ENCODE results near the gene ANKUB1. TPM values are rescaled to one million over a fixed set of nuclear protein-coding genes. Genes with fewer than 3 reads are reported as not detected.
A peak's percentile ranks its signal among the peaks of the same experiment; 100 is the strongest.

The ANKUB1 gene
- total RNA-seq, 6 experiments from 2014 or later: not detected

GRCh38 chr3:149751551-149751950 is 40.8 kb downstream of the ANKUB1 start:
- Mint-ChIP-seq H3K4me1 (ENCODE audit: low read depth) (peaks cover 32% of the 10 kb centered on the region), H3K27me3 (ENCODE audit: insufficient read depth) (no peaks in the 10 kb centered on the region; the same call in 1 of the 2 replicates), H3K9me3 (no peaks in the 10 kb centered on the region), H3K36me3 (ENCODE audit: low read depth) (peaks cover 35% of the 10 kb centered on the region), H3K27ac (no peak overlapping the region), H3K4me3 (peak overlapping the region; percentile 99)
- TF ChIP-seq, protein P1, sequence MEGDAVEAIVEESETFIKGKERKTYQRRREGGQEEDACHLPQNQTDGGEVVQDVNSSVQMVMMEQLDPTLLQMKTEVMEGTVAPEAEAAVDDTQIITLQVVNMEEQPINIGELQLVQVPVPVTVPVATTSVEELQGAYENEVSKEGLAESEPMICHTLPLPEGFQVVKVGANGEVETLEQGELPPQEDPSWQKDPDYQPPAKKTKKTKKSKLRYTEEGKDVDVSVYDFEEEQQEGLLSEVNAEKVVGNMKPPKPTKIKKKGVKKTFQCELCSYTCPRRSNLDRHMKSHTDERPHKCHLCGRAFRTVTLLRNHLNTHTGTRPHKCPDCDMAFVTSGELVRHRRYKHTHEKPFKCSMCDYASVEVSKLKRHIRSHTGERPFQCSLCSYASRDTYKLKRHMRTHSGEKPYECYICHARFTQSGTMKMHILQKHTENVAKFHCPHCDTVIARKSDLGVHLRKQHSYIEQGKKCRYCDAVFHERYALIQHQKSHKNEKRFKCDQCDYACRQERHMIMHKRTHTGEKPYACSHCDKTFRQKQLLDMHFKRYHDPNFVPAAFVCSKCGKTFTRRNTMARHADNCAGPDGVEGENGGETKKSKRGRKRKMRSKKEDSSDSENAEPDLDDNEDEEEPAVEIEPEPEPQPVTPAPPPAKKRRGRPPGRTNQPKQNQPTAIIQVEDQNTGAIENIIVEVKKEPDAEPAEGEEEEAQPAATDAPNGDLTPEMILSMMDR (IDR thresholded peaks at IDR 0.05): no peak
- DNase-seq: no peak

DNA sequence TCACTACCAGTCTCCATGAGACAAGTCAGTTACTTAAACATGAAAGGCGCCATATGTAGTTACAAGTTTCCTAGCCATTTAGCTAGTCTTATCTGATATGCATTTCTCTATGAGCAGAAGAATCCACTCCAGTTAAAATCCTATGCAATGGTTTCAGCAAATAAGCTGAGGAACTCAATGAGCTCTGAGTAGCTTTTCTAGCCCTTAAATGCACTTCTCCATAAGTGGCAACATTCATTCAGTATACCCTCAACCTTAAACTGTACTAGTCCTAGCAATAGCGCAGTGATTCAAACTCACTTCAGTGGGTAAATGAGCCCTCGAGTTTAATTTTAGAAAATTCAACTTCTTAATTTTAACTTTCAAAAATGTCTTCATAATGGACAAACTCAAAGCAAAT is 47.7 kb downstream of the ANKUB1 start:
- Mint-ChIP-seq H3K9me3 (no peaks in the 10 kb centered on the region), H3K4me1 (ENCODE audit: low read depth) (no peaks in the 10 kb centered on the region), H3K4me3 (no peak overlapping the region), H3K27me3 (ENCODE audit: insufficient read depth) (no peaks in the 10 kb centered on the region), H3K27ac (no peak overlapping the region), H3K36me3 (ENCODE audit: low read depth) (peaks cover 59% of the 10 kb centered on the region)
- DNase-seq: no peak
- TF ChIP-seq, protein P1 (IDR thresholded peaks at IDR 0.05): no peak

GRCh38 chr3:149744151-149744550 is 48.2 kb downstream of the ANKUB1 start:
- H3K36me3 Mint-ChIP-seq (ENCODE audit: low read depth): peaks cover 55% of the 10 kb centered on the region
- TF ChIP-seq, protein P1 (IDR thresholded peaks at IDR 0.05): no peak
- H3K27me3 Mint-ChIP-seq (ENCODE audit: insufficient read depth): no peaks in the 10 kb centered on the region
- H3K4me3 Mint-ChIP-seq: no peak overlapping the region
- no peaks in the 10 kb centered on the region for H3K9me3 Mint-ChIP-seq
- DNase-seq: no peak
- H3K27ac Mint-ChIP-seq: no peak overlapping the region
- H3K4me1 Mint-ChIP-seq (ENCODE audit: low read depth): no peaks in the 10 kb centered on the region

GRCh38 chr3:149739396-149739795 is 53.0 kb downstream of the ANKUB1 start:
- peaks cover 16% of the 10 kb centered on the region for H3K4me1 Mint-ChIP-seq (ENCODE audit: low read depth)
- TF ChIP-seq, protein P1 (IDR thresholded peaks at IDR 0.05): no peak
- H3K27me3 Mint-ChIP-seq (ENCODE audit: insufficient read depth): no peaks in the 10 kb centered on the region
- no peaks in the 10 kb centered on the region for H3K9me3 Mint-ChIP-seq
- H3K4me3 Mint-ChIP-seq: no peak overlapping the region
- no peak overlapping the region for H3K27ac Mint-ChIP-seq
- peaks cover 16% of the 10 kb centered on the region; the same call in 1 of the 2 replicates for H3K36me3 Mint-ChIP-seq (ENCODE audit: low read depth)
- DNase-seq: no peak

- peaks cover 16% of the 10 kb centered on the region; the same call in 1 of the 2 replicates for H3K36me3 Mint-ChIP-seq (ENCODE audit: low read depth)
- H3K4me1 Mint-ChIP-seq (ENCODE audit: low read depth): peaks cover 16% of the 10 kb centered on the region
- H3K9me3 Mint-ChIP-seq: no peaks in the 10 kb centered on the region
- TF ChIP-seq, protein P1 (IDR thresholded peaks at IDR 0.05): no peak
- H3K27me3 Mint-ChIP-seq (ENCODE audit: insufficient read depth): no peaks in the 10 kb centered on the region
- no peak for DNase-seq
- H3K27ac Mint-ChIP-seq: no peak overlapping the region
- no peak overlapping the region for H3K4me3 Mint-ChIP-seq
These were observed 53.5 kb downstream of the ANKUB1 start for GRCh38 chr3:149738876-149739275.

- Mint-ChIP-seq H3K27ac (0 out of 2 replicates have a peak overlapping the region, but pooled peaks have one; percentile 61), H3K36me3 (ENCODE audit: low read depth) (peaks cover 11% of the 10 kb centered on the region; the same call in 1 of the 2 replicates), H3K4me3 (no peak overlapping the region), H3K9me3 (no peaks in the 10 kb centered on the region), H3K4me1 (ENCODE audit: low read depth) (peaks cover 16% of the 10 kb centered on the region), H3K27me3 (ENCODE audit: insufficient read depth) (no peaks in the 10 kb centered on the region)
- no peak for DNase-seq
- TF ChIP-seq, protein P1 (IDR thresholded peaks at IDR 0.05): no peak
These were observed 55.5 kb downstream of the ANKUB1 start for GRCh38 chr3:149736953-149737205.
